B cell (primary cell): Measurements from ENCODE around the gene RBM33.

Source experiments
- CTCF ChIP-seq: fragments of 200-600 bp; IDR thresholded peaks from one replicate; pipeline ENCODE4 v1.8.0; 2022; ENCODE audit warnings: antibody characterized with exemption, mild to moderate bottlenecking
- EZH2 ChIP-seq: IDR thresholded peaks from 2 replicates; pipeline ENCODE4 v1.6.1; 2012; ENCODE audit warnings: borderline replicate concordance, low read depth, mild to moderate bottlenecking, moderate library complexity, low read length; ENCODE audit not compliant: insufficient read depth, poor library complexity, severe bottlenecking

- no peak for TF ChIP-seq CTCF
- no peak for TF ChIP-seq EZH2
Measured at GRCh38 chr7:155792999-155793560, 148.6 kb downstream of the RBM33 start.
